ENCODE measurements around the gene VCAN. TPM values are rescaled to one million over a fixed set of nuclear protein-coding genes. Genes with fewer than 3 reads are reported as not detected.

Gene VCAN
- total RNA-seq = 1 to 10 TPM; 1.7 to 2.7 TPM

DNA sequence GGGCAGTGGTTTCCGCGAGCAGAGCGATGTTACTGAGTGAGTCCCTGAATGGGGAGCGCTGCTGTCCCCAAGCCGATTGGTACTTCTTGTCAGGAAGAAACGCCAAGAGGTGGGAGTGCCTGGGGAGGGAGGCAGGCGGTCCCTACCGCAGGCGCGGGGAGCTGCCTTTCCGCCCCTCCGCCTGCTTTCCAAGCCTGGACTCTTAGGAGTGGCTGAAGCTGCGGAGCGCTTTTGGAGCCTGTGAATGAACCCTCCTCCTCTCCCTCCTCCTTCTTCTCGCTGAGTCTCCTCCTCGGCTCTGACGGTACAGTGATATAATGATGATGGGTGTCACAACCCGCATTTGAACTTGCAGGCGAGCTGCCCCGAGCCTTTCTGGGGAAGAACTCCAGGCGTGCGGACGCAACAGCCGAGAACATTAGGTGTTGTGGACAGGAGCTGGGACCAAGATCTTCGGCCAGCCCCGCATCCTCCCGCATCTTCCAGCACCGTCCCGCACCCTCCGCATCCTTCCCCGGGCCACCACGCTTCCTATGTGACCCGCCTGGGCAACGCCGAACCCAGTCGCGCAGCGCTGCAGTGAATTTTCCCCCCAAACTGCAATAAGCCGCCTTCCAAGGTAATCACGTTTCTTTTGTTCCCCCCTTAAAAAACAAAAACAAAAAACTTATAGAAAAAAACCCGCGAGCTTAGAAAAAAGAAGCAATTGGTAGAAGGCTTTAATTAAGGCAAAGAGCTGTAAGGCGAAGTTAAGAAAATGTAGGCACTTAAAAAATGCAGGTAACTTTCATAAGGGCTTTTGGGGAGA is at the start of gene VCAN:
Gene VCAN (plus strand): TSS at position 340 of the 808 bp plus-strand sequence. CDS start 11,775 bp downstream, outside the sequence.

Other genes with a start within 250 kb of the VCAN start
- gene HAPLN1, start 249.1 kb downstream of the VCAN start, total RNA-seq = not detected